Lower lobe of right lung (tissue), 2 donors: ENCODE results near the gene AOC1. TPM values are rescaled to one million over a fixed set of nuclear protein-coding genes. Genes with fewer than 3 reads are reported as not detected.

Experiments
- ATAC-seq, 2 donors: fragments of 200-7000 bp; cut with Tn5 transposase; one replicate each; pipeline ENCODE4 v1.9.1; 2020 to 2022; ENCODE audit warnings: mild to moderate bottlenecking in 2 of 2, moderate library complexity in 2 of 2
- DNase-seq: peaks from one replicate; pipeline ENCODE4 v3.0.0-alpha.2; 2020
- H3K27ac ChIP-seq: fragments of 200-600 bp; one replicate; pipeline ENCODE4 v1.8.0; 2022
- H3K27me3 ChIP-seq: fragments of 200-600 bp; one replicate; pipeline ENCODE4 v1.8.0; 2022; ENCODE audit warnings: low read depth
- H3K36me3 ChIP-seq: fragments of 200-600 bp; one replicate; pipeline ENCODE4 v1.8.0; 2022; ENCODE audit warnings: mild to moderate bottlenecking
- H3K4me1 ChIP-seq: fragments of 200-600 bp; one replicate; pipeline ENCODE4 v1.8.0; 2022
- H3K4me3 ChIP-seq: fragments of 200-600 bp; one replicate; pipeline ENCODE4 v1.8.0; 2022; ENCODE audit warnings: mild to moderate bottlenecking
- H3K9me3 ChIP-seq: fragments of 200-600 bp; one replicate; pipeline ENCODE4 v1.8.0; 2022
- intact Hi-C: fragments of 100-400 bp; cut with DNase I; formaldehyde crosslinking; loops from one replicate; pipeline ENCODE4 v1.11.0; 2022
- total RNA-seq: library from RNA; stranded (reverse); fragmentation: NEBNext Ultra II Directional; extraction: Animal tissue kit (Norgen Biotek cat#: 25700); gene quantifications from one replicate; pipeline ENCODE4 v1.2.1, GENCODE V29; 2021
- TF ChIP-seq, protein P1 (sequence below): fragments of 200-600 bp; IDR thresholded peaks from one replicate; pipeline ENCODE4 v1.8.0; 2022; ENCODE audit warnings: antibody characterized with exemption, mild to moderate bottlenecking
- donor health status: DM: no; HTN: yes; CAD: no; lungs with severe emphysema.

The AOC1 gene
- total RNA-seq, 1 donor from 2014 or later = 1.7 TPM

DNA sequence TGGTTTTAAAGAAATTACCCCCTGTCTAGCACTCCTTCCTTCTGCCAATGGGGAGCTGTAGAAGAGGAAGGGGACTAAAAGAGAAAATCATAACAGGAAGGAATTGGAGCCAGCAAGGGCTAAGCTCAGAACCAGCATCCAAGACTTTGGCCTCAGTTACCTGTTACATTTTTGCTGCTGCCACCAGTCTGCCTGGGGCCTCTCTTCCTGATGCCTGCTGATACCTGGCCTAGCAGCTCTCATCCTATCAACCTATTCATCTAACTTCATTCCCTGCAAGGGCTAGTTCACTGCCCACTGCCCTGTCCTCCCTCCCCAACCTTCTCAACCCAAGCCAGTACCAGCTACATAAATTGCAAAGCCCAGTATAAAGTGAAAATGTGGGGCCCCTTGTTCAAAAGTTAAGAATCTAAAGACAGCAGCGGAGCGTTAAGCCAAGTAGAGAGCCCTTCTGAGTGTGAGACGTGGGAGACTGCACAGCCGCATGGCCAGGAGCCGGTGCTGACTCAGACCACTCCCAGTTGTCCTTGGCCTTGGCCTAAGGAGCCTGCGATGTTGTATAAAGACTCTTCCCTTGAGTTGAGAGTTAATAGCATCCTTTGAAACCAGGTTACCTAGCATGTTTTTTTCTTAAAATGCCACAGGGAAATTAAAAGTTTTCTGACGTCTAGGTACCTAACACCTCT lies 13.2 kb upstream of the AOC1 start:
- Histone ChIP-seq H3K36me3 (no peaks in the 10 kb centered on the region), H3K4me1 (no peaks in the 10 kb centered on the region), H3K4me3 (no peak overlapping the region), H3K27me3 (no peaks in the 10 kb centered on the region), H3K9me3 (no peaks in the 10 kb centered on the region), H3K27ac (no peak overlapping the region)
- ATAC-seq (no peak), DNase-seq (no peak)
- intact Hi-C loops = no loop called here
- TF ChIP-seq, protein P1, sequence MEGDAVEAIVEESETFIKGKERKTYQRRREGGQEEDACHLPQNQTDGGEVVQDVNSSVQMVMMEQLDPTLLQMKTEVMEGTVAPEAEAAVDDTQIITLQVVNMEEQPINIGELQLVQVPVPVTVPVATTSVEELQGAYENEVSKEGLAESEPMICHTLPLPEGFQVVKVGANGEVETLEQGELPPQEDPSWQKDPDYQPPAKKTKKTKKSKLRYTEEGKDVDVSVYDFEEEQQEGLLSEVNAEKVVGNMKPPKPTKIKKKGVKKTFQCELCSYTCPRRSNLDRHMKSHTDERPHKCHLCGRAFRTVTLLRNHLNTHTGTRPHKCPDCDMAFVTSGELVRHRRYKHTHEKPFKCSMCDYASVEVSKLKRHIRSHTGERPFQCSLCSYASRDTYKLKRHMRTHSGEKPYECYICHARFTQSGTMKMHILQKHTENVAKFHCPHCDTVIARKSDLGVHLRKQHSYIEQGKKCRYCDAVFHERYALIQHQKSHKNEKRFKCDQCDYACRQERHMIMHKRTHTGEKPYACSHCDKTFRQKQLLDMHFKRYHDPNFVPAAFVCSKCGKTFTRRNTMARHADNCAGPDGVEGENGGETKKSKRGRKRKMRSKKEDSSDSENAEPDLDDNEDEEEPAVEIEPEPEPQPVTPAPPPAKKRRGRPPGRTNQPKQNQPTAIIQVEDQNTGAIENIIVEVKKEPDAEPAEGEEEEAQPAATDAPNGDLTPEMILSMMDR = no peak

GRCh38 chr7:150842018-150842417 lies 10.3 kb upstream of the AOC1 start:
- intact Hi-C loops = no loop called here
- no peak overlapping the region for H3K27ac ChIP-seq
- no peak overlapping the region for H3K4me3 ChIP-seq
- H3K9me3 ChIP-seq = no peaks in the 10 kb centered on the region
- ATAC-seq = no peak
- TF ChIP-seq, protein P1 = no peak
- no peak for DNase-seq
- H3K4me1 ChIP-seq = no peaks in the 10 kb centered on the region
- no peaks in the 10 kb centered on the region for H3K27me3 ChIP-seq
- no peaks in the 10 kb centered on the region for H3K36me3 ChIP-seq

GRCh38 chr7:150842716-150843115 lies 9.6 kb upstream of the AOC1 start:
- TF ChIP-seq, protein P1 = no peak
- Histone ChIP-seq H3K27me3 (no peaks in the 10 kb centered on the region), H3K4me1 (no peaks in the 10 kb centered on the region), H3K4me3 (no peak overlapping the region), H3K9me3 (no peaks in the 10 kb centered on the region), H3K27ac (no peak overlapping the region), H3K36me3 (no peaks in the 10 kb centered on the region)
- intact Hi-C loops = no loop called here
- no peak for DNase-seq
- no peak for ATAC-seq

DNA sequence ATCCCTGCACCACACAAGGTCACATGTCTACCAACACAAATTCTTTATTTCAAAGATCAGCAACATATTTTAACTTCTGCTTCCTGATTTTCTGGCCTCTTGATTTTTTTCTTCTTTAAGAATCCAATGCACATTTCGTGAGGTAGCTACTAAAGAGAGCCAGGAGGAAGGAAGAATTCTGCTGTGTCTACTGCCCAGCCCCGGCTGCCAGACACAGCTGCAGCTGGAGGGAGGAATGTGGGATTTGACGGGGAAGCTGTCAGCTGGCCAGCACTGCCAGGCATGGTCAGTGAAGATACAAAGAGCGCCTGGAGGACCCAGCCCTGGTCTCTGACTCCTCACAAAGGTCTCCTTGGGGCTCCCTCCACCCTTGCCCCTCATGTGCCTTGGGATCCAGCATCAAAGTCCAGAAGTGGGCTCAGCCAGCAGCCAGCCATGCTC lies 6.9 kb upstream of the AOC1 start:
- H3K4me1 ChIP-seq = no peaks in the 10 kb centered on the region
- H3K36me3 ChIP-seq = no peaks in the 10 kb centered on the region
- TF ChIP-seq, protein P1 = no peak
- H3K27ac ChIP-seq = no peak overlapping the region
- no peak for DNase-seq
- H3K4me3 ChIP-seq = no peak overlapping the region
- H3K27me3 ChIP-seq = no peaks in the 10 kb centered on the region
- no peaks in the 10 kb centered on the region for H3K9me3 ChIP-seq
- ATAC-seq = peak in 1 of 2 donors; percentile 61
- intact Hi-C loops = no loop called here

DNA sequence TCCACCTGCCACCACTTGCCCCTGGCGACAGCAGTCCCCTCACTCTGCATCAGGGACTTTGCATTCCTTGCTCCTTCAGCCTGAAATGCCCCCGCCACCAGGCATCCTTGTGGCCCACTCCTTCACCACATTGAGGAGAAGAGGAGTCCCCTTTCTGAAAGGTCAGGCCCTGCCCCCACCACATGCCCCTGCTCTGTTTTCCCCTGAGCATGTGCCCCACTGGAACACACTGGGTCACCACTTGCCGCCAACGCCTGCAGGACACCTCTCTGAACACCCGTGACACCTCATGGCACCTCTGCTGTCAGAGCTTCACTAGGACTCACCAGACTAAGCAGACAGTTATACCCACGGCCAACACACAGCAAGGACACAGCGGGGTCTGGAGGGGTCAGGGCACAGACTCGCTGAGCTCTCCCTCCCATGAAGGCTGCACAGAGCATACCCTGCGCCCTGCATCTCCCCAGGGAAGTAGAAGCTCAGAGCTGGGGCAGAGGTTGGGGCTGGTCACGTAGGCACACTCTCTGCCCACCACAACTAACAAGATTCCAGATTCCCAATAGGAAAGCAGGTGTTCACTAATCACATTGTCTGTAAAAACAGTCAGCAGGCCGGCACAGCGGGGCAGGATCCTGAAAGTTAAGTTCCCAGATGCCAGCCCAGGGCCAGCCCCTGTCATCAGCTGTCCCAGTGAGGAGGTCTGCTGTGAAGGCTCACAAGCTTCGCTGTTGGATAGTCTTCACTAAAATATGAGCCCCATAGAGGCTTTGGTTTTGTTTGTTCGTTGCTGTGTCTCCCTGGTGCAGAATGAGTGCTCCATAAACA lies 5.8 kb upstream of the AOC1 start:
- no peak overlapping the region for H3K27ac ChIP-seq
- TF ChIP-seq, protein P1 = no peak
- intact Hi-C loops = no loop called here
- ATAC-seq = peak in 1 of 2 donors; percentile 23
- DNase-seq = no peak
- H3K9me3 ChIP-seq = no peaks in the 10 kb centered on the region
- H3K4me1 ChIP-seq = no peaks in the 10 kb centered on the region
- peaks cover 4% of the 10 kb centered on the region for H3K27me3 ChIP-seq
- no peaks in the 10 kb centered on the region for H3K36me3 ChIP-seq
- no peak overlapping the region for H3K4me3 ChIP-seq
